ENCODE measurements around the gene FHIP1B. TPM values are rescaled to one million over a fixed set of nuclear protein-coding genes. Genes with fewer than 3 reads are reported as not detected.

The FHIP1B gene
- total RNA-seq, 1 experiment from 2014 or later, result 42.8 TPM

DNA sequence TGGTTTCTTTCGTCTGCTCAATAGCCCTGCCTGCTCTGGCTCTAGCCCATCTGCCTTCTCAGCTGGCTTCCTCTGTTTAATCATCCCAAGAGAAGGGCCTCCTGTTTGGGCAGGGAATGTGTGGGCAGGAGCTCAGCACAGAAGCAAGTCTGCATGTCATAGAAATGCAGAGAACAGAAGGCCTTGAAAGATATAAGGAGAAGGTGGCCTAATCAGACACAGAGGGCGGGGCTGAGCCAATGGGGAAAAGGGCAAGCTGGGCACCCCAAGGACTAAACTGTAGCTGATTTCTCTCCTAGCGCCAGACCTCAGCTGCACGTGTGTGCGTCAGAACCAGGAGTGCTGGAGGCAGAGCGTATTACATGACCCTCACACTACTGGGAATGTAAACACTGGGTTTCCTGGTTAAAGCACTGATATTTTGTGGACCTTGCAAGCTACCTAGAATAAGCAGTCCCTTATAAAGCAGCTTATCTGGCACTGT is 17.6 kb upstream of the FHIP1B start:
- ChIA-PET CTCF (interaction anchor here (0.6 to 4.0 kb wide), 6 partner anchors 8 to 111 kb away, joined by 3 to 56 read pairs (median 5); partner anchors contain the start of gene CCKBR), POLR2A (no interaction called here)
- Histone ChIP-seq H3K9me3 (ENCODE audit: control insufficient read depth, insufficient read depth, low read depth, low read length) (no peaks in the 10 kb centered on the region), H3K36me3 (ENCODE audit: control insufficient read depth, insufficient read depth, low read length) (no peaks in the 10 kb centered on the region), H3K4me1 (ENCODE audit: control insufficient read depth, insufficient read depth, low read length) (no peaks in the 10 kb centered on the region), H3K27ac (ENCODE audit: low read length) (no peak overlapping the region), H3K4me3 (ENCODE audit: low read depth in 2 of 2, low read length in 2 of 2) (no peak overlapping the region), H3K27me3 (ENCODE audit: control insufficient read depth, insufficient read depth, low read length) (peaks cover 18% of the 10 kb centered on the region)
- in situ Hi-C loops (cut with HindIII; ENCODE audit: low pct_unique_long_range_greater_than_20kb, low sequenced_read_pairs), result no loop called here
- no TSS peak for BruUV-seq (replicated peaks)
- TF ChIP-seq POLR2AphosphoS5 (IDR thresholded peaks at IDR 0.05; ENCODE audit: low read depth, low read length) (no peak), TCF7L2 (IDR thresholded peaks at IDR 0.05; ENCODE audit: low read depth, low read length) (no peak), SIN3A (IDR thresholded peaks at IDR 0.05; ENCODE audit: borderline replicate concordance, insufficient read depth, low read depth, low read length) (no peak)
- TF ChIP-seq, protein P1, sequence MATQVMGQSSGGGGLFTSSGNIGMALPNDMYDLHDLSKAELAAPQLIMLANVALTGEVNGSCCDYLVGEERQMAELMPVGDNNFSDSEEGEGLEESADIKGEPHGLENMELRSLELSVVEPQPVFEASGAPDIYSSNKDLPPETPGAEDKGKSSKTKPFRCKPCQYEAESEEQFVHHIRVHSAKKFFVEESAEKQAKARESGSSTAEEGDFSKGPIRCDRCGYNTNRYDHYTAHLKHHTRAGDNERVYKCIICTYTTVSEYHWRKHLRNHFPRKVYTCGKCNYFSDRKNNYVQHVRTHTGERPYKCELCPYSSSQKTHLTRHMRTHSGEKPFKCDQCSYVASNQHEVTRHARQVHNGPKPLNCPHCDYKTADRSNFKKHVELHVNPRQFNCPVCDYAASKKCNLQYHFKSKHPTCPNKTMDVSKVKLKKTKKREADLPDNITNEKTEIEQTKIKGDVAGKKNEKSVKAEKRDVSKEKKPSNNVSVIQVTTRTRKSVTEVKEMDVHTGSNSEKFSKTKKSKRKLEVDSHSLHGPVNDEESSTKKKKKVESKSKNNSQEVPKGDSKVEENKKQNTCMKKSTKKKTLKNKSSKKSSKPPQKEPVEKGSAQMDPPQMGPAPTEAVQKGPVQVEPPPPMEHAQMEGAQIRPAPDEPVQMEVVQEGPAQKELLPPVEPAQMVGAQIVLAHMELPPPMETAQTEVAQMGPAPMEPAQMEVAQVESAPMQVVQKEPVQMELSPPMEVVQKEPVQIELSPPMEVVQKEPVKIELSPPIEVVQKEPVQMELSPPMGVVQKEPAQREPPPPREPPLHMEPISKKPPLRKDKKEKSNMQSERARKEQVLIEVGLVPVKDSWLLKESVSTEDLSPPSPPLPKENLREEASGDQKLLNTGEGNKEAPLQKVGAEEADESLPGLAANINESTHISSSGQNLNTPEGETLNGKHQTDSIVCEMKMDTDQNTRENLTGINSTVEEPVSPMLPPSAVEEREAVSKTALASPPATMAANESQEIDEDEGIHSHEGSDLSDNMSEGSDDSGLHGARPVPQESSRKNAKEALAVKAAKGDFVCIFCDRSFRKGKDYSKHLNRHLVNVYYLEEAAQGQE (IDR thresholded peaks at IDR 0.05; ENCODE audit: insufficient read depth in 1 of 2, low read depth in 2 of 2, low read length in 1 of 2), result no peak
- TF ChIP-seq, protein P2, sequence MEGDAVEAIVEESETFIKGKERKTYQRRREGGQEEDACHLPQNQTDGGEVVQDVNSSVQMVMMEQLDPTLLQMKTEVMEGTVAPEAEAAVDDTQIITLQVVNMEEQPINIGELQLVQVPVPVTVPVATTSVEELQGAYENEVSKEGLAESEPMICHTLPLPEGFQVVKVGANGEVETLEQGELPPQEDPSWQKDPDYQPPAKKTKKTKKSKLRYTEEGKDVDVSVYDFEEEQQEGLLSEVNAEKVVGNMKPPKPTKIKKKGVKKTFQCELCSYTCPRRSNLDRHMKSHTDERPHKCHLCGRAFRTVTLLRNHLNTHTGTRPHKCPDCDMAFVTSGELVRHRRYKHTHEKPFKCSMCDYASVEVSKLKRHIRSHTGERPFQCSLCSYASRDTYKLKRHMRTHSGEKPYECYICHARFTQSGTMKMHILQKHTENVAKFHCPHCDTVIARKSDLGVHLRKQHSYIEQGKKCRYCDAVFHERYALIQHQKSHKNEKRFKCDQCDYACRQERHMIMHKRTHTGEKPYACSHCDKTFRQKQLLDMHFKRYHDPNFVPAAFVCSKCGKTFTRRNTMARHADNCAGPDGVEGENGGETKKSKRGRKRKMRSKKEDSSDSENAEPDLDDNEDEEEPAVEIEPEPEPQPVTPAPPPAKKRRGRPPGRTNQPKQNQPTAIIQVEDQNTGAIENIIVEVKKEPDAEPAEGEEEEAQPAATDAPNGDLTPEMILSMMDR (IDR thresholded peaks at IDR 0.05), result no peak
- DNase-seq (ENCODE audit: low read depth, low spot score) (no peak), ATAC-seq (no peak)
- intact Hi-C loops (cut with micrococcal nuclease; ENCODE audit: unreplicated experiment), result loop anchor here (2.0 kb wide), 2 partner anchors 63 to 101 kb away; no protein-coding TSS in a partner anchor

DNA sequence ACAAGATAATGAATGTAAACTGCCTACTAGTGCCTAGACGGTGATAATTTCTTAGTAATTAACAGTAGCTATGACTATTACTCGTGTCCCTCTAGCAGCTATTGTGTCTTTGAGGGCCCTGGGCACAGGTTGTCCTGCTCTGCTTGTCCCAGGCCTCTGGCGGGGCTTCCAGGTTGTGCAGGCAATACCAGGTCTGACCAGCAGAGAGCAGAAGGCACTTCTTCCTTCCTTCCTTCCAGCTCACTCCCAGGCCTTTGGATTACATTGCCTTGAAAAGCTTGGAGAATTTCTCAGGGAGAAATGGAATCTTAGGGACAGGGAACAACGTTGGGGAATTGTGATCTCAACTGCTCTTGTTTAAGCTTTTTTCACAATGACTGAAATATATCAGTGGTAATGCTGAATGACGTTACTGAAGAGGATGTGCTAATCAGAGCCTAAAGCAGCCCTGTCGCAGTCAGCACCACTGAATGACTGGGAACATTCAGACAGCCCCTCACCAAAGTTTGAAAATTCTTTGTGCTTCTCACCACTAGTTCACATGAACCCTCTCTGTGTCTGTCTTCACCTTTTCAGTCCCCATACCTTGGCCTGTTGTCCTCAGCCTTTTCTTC is 16.8 kb upstream of the FHIP1B start:
- in situ Hi-C loops (cut with HindIII; ENCODE audit: low pct_unique_long_range_greater_than_20kb, low sequenced_read_pairs), result no loop called here
- H3K36me3 ChIP-seq (ENCODE audit: control insufficient read depth, insufficient read depth, low read length), result no peaks in the 10 kb centered on the region
- peaks cover 10% of the 10 kb centered on the region for H3K27me3 ChIP-seq (ENCODE audit: control insufficient read depth, insufficient read depth, low read length)
- TF ChIP-seq POLR2AphosphoS5 (IDR thresholded peaks at IDR 0.05; ENCODE audit: low read depth, low read length), result no peak
- TF ChIP-seq, protein P2 (IDR thresholded peaks at IDR 0.05), result peak; percentile 96
- intact Hi-C loops (cut with micrococcal nuclease; ENCODE audit: unreplicated experiment), result loop anchor here (2.0 kb wide), 2 partner anchors 64 to 102 kb away; no protein-coding TSS in a partner anchor
- POLR2A ChIA-PET, result interaction anchor here (0.6 to 0.8 kb wide), 2 partner anchors 112 to 191 kb away, joined by 3 to 5 read pairs; no protein-coding TSS in a partner anchor
- H3K27ac ChIP-seq (ENCODE audit: low read length), result no peak overlapping the region
- CTCF ChIA-PET, result interaction anchor here (0.5 to 4.0 kb wide), 17 partner anchors 9 to 1338 kb away, joined by 3 to 56 read pairs (median 4); partner anchors contain the start of genes CCKBR, CNGA4 and MRPL17
- ATAC-seq (peak; percentile 98), DNase-seq (ENCODE audit: low read depth, low spot score) (peak; percentile 69)
- no TSS peak for BruUV-seq (replicated peaks)
- no peak overlapping the region for H3K4me3 ChIP-seq (ENCODE audit: low read depth in 2 of 2, low read length in 2 of 2)
- H3K9me3 ChIP-seq (ENCODE audit: control insufficient read depth, insufficient read depth, low read depth, low read length), result no peaks in the 10 kb centered on the region
- H3K4me1 ChIP-seq (ENCODE audit: control insufficient read depth, insufficient read depth, low read length), result no peaks in the 10 kb centered on the region

All from Panc1 (cell line).